ENCODE data around the gene GSDME.

GSDME gene

GRCh38 chr7:24769014-24769830 is 12.0 kb upstream of the GSDME start:
- DNase-seq, result no peak

- no peak for DNase-seq
These were observed 10.8 kb upstream of the GSDME start for GRCh38 chr7:24767878-24768569.

- DNase-seq, result no peak
These were observed 7.9 kb upstream of the GSDME start for GRCh38 chr7:24764972-24765744.

- no peak for DNase-seq
These were observed 6.7 kb upstream of the GSDME start for GRCh38 chr7:24764011-24764410.

GRCh38 chr7:24763303-24763901 is 6.1 kb upstream of the GSDME start:
- DNase-seq, result no peak

GRCh38 chr7:24762771-24763170 is 5.5 kb upstream of the GSDME start:
- no peak for DNase-seq

- no peak for DNase-seq
These were observed 3.7 kb upstream of the GSDME start for GRCh38 chr7:24760968-24761367.

- no peak for DNase-seq
These were observed 515 bp downstream of the GSDME start for GRCh38 chr7:24756545-24757352.

GRCh38 chr7:24755541-24756407 is 1.5 kb downstream of the GSDME start:
- no peak for DNase-seq

GRCh38 chr7:24754906-24755506 is 2.3 kb downstream of the GSDME start:
- DNase-seq, result no peak

- DNase-seq, result no peak
These were observed 5.0 kb downstream of the GSDME start for GRCh38 chr7:24752073-24752800.

- no peak for DNase-seq
These were observed 5.8 kb downstream of the GSDME start for GRCh38 chr7:24751484-24751883.

- DNase-seq, result no peak
These were observed 6.7 kb downstream of the GSDME start for GRCh38 chr7:24750441-24751055.

- no peak for DNase-seq
These were observed 8.7 kb downstream of the GSDME start for GRCh38 chr7:24748521-24748920.

- DNase-seq, result no peak
These were observed 11.9 kb downstream of the GSDME start for GRCh38 chr7:24745355-24745754.

- DNase-seq, result no peak
These were observed 13.8 kb downstream of the GSDME start for GRCh38 chr7:24743471-24743870.

- DNase-seq, result no peak
These were observed 14.6 kb downstream of the GSDME start for GRCh38 chr7:24742506-24743162.

- DNase-seq, result no peak
These were observed 15.4 kb downstream of the GSDME start for GRCh38 chr7:24741679-24742505.
